HG03457 (cell line): Measurements from ENCODE around the gene CAMSAP3.

Experiments used
- ATAC-seq: cut with Tn5 transposase; IDR thresholded peaks from one replicate; pipeline ENCODE4 v1.9.1; 2021; ENCODE audit warnings: moderate number of reproducible peaks; ENCODE audit not compliant: unreplicated experiment

Gene CAMSAP3

DNA sequence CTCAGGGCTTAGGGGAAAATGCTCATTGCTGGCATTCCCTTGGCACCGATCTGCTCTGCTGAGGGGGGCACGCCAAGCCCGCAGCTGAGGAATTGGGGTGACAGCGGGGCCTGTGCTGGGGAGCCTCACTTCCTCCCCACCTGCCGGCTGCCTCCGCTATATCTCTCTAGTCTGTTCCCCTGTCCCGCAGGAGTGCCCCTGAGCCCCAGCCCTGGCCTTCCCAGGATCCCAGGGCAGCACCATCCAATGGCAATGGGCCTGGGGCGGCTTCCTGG lies 50.7 kb downstream of the CAMSAP3 start:
- ATAC-seq, result no peak

GRCh38 chr19:7647156-7647555 lies 51.5 kb downstream of the CAMSAP3 start:
- ATAC-seq, result no peak

DNA sequence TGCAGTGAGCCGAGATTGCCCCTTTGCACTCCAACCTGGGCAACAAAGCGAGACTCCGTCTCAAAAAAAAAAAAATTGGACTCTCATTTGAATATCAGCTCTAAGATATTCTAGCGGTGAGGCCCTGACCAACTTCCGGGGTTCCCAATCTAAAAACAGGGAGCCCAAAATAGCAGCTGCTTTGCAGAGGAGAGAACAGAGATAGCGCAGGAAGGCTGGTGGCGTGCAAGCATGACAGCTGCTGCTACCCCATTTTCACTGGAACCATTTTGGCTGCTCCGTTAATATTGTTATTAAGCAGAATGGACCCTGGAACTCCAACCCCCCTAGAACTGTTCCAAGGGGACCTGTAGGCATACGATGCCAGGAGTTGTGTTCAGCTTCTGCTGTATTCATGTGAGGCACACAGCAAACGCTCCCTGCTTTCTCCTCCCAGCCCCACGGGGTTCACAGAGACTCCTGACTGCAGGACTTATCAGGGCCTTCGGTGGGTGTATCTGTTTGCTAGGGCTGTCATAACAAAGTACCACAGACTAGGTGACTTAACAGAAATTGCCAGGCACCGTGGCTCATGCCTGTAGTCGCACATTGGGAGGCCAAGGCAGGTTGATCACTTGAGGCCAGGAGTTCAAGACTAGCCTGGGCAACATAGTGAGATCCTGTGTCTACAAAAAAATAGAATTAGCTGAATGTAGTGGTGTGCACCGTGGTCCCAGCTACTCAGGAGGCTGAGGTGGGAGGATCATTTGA lies 52.8 kb downstream of the CAMSAP3 start:
- no peak for ATAC-seq

DNA sequence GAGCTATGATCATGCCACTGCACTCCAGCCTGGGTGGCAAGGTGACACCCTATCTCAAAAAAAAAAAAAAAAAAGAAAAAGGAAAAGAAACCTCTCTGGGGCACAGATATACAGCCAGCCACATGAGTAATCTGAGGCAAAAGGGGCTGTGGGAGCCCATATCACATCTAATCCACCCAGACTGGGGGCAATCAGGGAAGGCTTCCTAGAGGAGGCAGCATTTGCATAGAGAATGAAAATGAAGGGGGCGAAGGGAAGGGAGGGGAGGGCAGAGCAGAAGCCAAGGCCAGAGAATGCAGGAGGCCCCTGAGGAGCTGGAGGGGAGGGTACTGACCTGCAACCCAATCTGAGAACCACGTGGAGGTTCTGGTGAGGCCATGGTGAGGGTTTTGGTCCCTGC lies 54.5 kb downstream of the CAMSAP3 start:
- ATAC-seq, result no peak

DNA sequence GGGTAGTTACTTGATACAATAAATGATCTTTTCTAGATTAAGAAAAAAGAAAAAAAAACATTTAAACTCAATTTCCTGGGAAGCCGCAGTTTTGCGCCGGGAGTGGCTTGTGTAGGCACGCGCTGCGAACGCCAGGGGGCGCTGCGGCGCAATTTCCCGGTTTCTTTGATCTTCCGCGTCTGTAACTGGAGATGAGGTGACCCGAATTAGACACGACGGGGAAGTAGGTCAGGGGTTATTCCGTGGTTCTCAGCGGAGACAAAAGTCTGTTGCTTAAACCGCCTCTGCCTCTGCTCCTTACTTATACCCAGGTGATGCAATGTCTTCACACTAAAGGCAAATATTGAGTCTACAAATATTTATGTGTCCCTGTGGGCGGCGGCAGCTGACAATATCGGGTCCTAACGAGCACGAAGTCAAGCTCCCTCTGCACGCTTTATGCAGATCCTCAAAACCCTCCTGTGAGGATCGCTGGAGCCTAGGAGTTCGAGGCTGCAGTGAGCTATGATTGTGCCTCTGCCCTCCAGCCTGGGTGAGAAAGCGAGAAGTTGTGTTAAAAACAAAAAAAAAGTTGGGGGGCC lies 56.5 kb downstream of the CAMSAP3 start:
- no peak for ATAC-seq

- ATAC-seq, result no peak
These were observed 58.7 kb downstream of the CAMSAP3 start for GRCh38 chr19:7654401-7654800.

DNA sequence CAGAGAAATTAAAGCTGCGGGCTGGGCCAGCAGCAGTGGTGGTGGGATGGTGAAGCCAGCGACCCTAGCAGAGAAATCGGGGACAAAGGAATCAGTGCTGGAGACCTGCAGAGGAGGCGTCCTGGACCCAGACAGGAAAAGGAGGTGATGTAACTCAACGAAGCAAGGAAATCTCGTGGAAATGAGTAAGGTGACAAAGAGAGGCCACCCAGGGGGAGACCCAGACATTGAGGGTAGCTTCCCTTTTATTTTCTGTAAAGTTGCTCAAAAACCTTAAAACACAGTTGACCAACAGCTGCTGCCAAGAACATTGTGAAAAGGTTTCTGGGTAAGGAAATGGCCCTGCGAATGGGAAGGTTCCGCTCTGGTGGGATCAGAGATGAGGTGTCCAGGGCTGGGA lies 59.9 kb downstream of the CAMSAP3 start:
- no peak for ATAC-seq

DNA sequence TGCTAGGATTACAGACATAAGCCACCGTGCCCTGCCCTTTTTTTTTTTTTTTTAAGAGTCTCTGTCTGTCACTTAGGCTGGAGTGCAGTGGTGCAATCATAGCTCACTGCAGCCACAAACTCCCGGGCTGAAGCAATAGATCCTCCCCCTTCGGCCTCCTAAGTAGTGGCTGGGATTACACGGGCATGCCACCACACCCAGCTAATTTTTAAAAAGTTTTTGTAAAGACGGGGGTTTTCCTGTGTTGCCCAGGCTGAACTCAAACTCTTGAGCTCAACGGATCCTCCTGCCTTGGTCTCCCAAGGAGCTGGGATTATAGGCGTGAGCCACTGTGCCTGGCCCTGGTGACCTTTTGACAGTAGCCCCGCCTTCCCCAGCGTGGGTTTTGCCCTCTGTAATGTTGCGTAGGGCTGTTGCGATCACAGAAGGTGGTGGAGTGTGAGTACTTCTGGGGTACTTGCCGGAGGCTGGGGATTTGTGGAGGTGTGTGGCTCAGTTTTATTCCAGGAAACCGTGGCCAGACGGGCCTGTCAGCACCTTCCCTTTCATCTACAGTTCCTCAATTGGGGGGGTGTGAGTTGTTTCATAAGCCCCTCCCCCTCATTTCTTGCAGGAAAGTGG lies 61.6 kb downstream of the CAMSAP3 start:
- no peak for ATAC-seq

GRCh38 chr19:7658219-7658686 lies 62.6 kb downstream of the CAMSAP3 start:
- no peak for ATAC-seq

- no peak for ATAC-seq
These were observed 66.3 kb downstream of the CAMSAP3 start for GRCh38 chr19:7661744-7662538.

DNA sequence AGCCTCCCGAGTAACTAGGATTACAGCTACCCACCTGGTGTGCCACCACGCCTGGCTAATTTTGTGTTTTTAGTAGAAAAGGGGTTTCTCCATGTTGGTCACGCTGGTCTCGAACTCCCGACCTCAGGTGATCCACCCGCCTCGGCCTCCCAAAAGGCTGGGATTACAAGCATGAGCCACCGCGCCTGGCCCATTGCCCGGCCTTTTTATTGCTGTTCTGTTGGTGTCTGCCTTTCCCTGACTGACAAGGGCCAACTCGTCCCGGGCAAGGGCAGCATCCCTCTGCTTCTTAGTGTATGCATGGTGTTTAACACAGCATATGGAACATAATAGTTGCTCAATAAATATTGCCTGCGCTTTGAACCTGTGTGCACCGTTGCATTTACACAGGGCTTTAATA lies 67.0 kb downstream of the CAMSAP3 start:
- no peak for ATAC-seq

GRCh38 chr19:7663706-7664105 lies 68.0 kb downstream of the CAMSAP3 start:
- no peak for ATAC-seq

DNA sequence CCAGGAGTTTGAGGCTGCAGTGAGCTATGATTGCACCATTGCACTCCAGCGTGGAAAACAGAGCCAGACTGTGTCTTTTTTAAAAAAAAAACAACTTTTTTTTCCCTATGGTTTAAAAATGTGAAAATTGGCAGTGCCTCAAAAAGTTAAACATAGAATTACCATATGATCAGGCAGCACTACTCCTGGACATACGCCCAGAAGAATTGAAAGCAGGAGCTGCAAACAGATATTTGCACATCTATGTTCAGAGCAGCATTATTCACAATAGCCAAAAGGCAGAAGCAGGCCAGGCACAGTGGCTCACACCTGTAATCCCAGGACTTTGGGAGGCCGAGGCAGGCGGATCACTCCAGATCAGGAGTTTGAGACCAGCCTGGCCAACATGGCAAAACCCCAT lies 69.4 kb downstream of the CAMSAP3 start:
- no peak for ATAC-seq
